ENCODE measurements around the gene TCF7. TPM values are rescaled to one million over a fixed set of nuclear protein-coding genes. Genes with fewer than 3 reads are reported as not detected.

Gene TCF7
- total RNA-seq, 1 experiment from 2014 or later: 18.2 TPM

DNA sequence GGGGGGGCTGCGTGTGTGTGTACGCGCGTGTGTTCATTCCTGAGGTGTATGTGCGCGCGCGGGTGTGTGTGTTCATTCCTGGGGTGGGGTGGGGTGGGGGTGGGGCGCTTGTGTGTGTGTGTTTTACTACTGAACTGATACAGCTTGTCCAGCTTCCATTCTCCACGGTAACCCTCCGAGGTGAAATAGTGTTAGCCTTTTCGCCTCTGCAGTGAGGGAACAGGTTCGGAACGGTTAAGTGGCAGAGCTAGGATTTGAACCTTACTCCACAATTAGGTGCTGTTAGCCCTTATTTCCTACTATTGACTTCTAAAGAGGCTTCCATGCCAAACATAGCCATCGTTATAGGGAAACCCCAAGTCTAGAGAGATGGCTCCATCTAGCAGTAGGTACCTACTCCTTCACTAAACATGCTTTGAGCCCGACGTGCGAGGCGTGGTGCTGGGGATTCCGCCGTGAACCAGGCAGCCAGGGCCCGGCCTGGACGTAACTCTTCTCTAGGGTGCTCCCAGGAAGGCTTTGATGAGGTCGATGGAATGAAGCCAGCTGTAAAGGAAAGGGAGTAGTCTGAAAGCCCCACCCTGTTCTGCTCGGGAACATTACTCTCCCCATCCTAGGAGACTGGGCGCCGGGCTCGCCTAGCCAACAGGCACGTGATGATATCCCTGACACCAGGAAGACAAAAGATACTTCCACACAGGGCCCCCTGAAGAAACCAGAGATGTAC, 63.1 kb downstream of the TCF7 start:
- no CpG with 5 or more reads among the region's 29 CpGs for WGBS (ENCODE audit: extremely low coverage, insufficient read length, low lambda C conversion rate)
- Mint-ChIP-seq H3K9me3 (no peaks in the 10 kb centered on the region), H3K4me3 (peak overlapping the region; percentile 93 to 97), H3K4me1 (peaks cover 14 to 17% of the 10 kb centered on the region in 2 experiments), H3K27me3 (ENCODE audit: low read depth) (no peaks in the 10 kb centered on the region), H3K27ac (peak overlapping the region; percentile 97 to 98 (median 98)), H3K36me3 (ENCODE audit: insufficient read depth in 1 of 3, low read depth in 3 of 3) (peaks cover 9 to 16% (median 13%) of the 10 kb centered on the region in 3 experiments; a peak in 6 of 7 replicates)
- peaks cover 5% of the 10 kb centered on the region for H3K79me1 ChIP-seq (ENCODE audit: insufficient read depth, low read depth, low read length, poor library complexity, severe bottlenecking)
- peak overlapping the region; percentile 95 for H3K18ac ChIP-seq (ENCODE audit: insufficient read length, low read depth, low read length)
- H2BK15ac ChIP-seq (ENCODE audit: low read depth, low read length): no peak overlapping the region
- H2BK5ac ChIP-seq (ENCODE audit: insufficient read length, low read length): no peak overlapping the region
- no peak overlapping the region for H4K91ac ChIP-seq (ENCODE audit: insufficient read length, low read depth, low read length)
- H3K4me2 ChIP-seq (ENCODE audit: insufficient read depth, insufficient read length, low read length): peak overlapping the region; percentile 86
- H2BK20ac ChIP-seq (ENCODE audit: low read depth, low read length, poor library complexity, severe bottlenecking): no peak overlapping the region
- H4K20me1 ChIP-seq (ENCODE audit: control insufficient read depth, insufficient read depth, insufficient read length): peaks cover 3% of the 10 kb centered on the region
- peak overlapping the region; percentile 96 for H3K14ac ChIP-seq (ENCODE audit: insufficient read depth, low read length)
- TF ChIP-seq, protein P1, sequence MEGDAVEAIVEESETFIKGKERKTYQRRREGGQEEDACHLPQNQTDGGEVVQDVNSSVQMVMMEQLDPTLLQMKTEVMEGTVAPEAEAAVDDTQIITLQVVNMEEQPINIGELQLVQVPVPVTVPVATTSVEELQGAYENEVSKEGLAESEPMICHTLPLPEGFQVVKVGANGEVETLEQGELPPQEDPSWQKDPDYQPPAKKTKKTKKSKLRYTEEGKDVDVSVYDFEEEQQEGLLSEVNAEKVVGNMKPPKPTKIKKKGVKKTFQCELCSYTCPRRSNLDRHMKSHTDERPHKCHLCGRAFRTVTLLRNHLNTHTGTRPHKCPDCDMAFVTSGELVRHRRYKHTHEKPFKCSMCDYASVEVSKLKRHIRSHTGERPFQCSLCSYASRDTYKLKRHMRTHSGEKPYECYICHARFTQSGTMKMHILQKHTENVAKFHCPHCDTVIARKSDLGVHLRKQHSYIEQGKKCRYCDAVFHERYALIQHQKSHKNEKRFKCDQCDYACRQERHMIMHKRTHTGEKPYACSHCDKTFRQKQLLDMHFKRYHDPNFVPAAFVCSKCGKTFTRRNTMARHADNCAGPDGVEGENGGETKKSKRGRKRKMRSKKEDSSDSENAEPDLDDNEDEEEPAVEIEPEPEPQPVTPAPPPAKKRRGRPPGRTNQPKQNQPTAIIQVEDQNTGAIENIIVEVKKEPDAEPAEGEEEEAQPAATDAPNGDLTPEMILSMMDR (conservative IDR thresholded peaks at IDR 0.05): no peak
- no peak overlapping the region for H2AFZ ChIP-seq (ENCODE audit: low read length)
- no peak overlapping the region for H2BK12ac ChIP-seq (ENCODE audit: insufficient read length, low read depth, low read length)
- H2BK120ac ChIP-seq (ENCODE audit: low read depth, low read length, poor library complexity, severe bottlenecking): no peak overlapping the region
- no peak overlapping the region for H3K23ac ChIP-seq (ENCODE audit: insufficient read length, low read depth, low read length)
- H3K27ac ChIP-seq (ENCODE audit: insufficient read length, low read depth, low read length): peak overlapping the region; percentile 2
- peak overlapping the region; percentile 93 for H3K9ac ChIP-seq (ENCODE audit: extremely low read depth, insufficient read length, low read length)
- peaks cover 3% of the 10 kb centered on the region for H3K4me1 ChIP-seq (ENCODE audit: insufficient read depth, low read length)
- H3K27me3 ChIP-seq (ENCODE audit: insufficient read depth, low read length): no peaks in the 10 kb centered on the region
- no peak for DNase-seq
- peak overlapping the region; percentile 15 for H4K5ac ChIP-seq (ENCODE audit: insufficient read length, low read depth, low read length)
- H3K79me2 ChIP-seq (ENCODE audit: insufficient read depth, low read length): peaks cover 18% of the 10 kb centered on the region
- H3T11ph ChIP-seq (ENCODE audit: low read length): no peak overlapping the region
- H3K56ac ChIP-seq (ENCODE audit: insufficient read length, low read depth, low read length): no peak overlapping the region
- H3K4ac ChIP-seq (ENCODE audit: low read depth, low read length): no peak overlapping the region
- peaks cover 11% of the 10 kb centered on the region for H3K23me2 ChIP-seq (ENCODE audit: insufficient read length, low read depth, low read length, poor library complexity, severe bottlenecking)
- no peaks in the 10 kb centered on the region for H3K9me3 ChIP-seq (ENCODE audit: control insufficient read depth, low read depth, low read length)
- no peak overlapping the region for H2AK5ac ChIP-seq (ENCODE audit: insufficient read length, low read length)
- no peak overlapping the region for H4K8ac ChIP-seq (replicated peaks; ENCODE audit: insufficient read length, low read depth, low read length)

Data from H9 (cell line).